Embryonic facial prominence (tissue), 1 donor: ENCODE results near the gene KCP.

Experiments used
- DNase-seq: peaks from one replicate; pipeline ENCODE4 v3.0.0-alpha.2; 2016; ENCODE audit errors: extremely low spot score

Gene KCP

GRCh38 chr7:128939075-128939860 lies 28.8 kb upstream of the KCP start:
- DNase-seq = no peak

GRCh38 chr7:128938544-128939074 lies 28.1 kb upstream of the KCP start:
- no peak for DNase-seq

GRCh38 chr7:128937647-128938543 lies 27.4 kb upstream of the KCP start, which contains the start of gene IRF5:
TSS of gene IRF5 (plus strand) at chr7:128937927. CDS start at chr7:128942082, 4,155 bp downstream.
- no peak for DNase-seq

GRCh38 chr7:128937271-128937646 lies 26.8 kb upstream of the KCP start:
- no peak for DNase-seq

GRCh38 chr7:128936798-128937197 lies 26.3 kb upstream of the KCP start:
- no peak for DNase-seq

- no peak for DNase-seq
Measured at GRCh38 chr7:128935342-128935730, 24.8 kb upstream of the KCP start.

GRCh38 chr7:128934361-128935341 lies 24.1 kb upstream of the KCP start:
- no peak for DNase-seq

GRCh38 chr7:128933180-128933891 lies 22.8 kb upstream of the KCP start:
- no peak for DNase-seq

- no peak for DNase-seq
Measured at GRCh38 chr7:128932862-128933179, 22.3 kb upstream of the KCP start.

GRCh38 chr7:128931965-128932861 lies 21.7 kb upstream of the KCP start:
- DNase-seq = no peak

- no peak for DNase-seq
Measured at GRCh38 chr7:128931190-128931798, 20.8 kb upstream of the KCP start.

GRCh38 chr7:128928882-128929788 lies 18.6 kb upstream of the KCP start:
- DNase-seq = no peak

- DNase-seq = no peak
Measured at GRCh38 chr7:128928159-128928813, 17.8 kb upstream of the KCP start.

GRCh38 chr7:128924707-128925588 lies 14.4 kb upstream of the KCP start:
- no peak for DNase-seq

GRCh38 chr7:128923411-128923800 lies 12.9 kb upstream of the KCP start:
- no peak for DNase-seq

- no peak for DNase-seq
Measured at GRCh38 chr7:128922496-128923410, 12.2 kb upstream of the KCP start.
